ENCODE measurements around the gene APOL3. TPM values are rescaled to one million over a fixed set of nuclear protein-coding genes. Genes with fewer than 3 reads are reported as not detected.
A peak's percentile ranks its signal among the peaks of the same experiment; 100 is the strongest.
"Not testable (repeated sequence)": the region's sequence is repeated elsewhere in the genome, so short reads cannot be mapped to it uniquely, and the experiment has no call there.

APOL3 gene
- total RNA-seq, 2 experiments from 2014 or later, result 139 to 150 TPM

GRCh38 chr22:36166086-36166485, 5.5 kb upstream of the APOL3 start:
- H3K27me3 Mint-ChIP-seq, result peaks cover 2% of the 10 kb centered on the region
- H3K4me1 Mint-ChIP-seq, result peaks cover 64% of the 10 kb centered on the region

GRCh38 chr22:36165141-36165540, 4.6 kb upstream of the APOL3 start:
- ChIA-PET CTCF (interaction anchor here (0.7 to 1.5 kb wide), 2 partner anchors 13 to 170 kb away, joined by 3 to 4 read pairs; no protein-coding TSS in a partner anchor), POLR2A (no interaction called here)
- Mint-ChIP-seq H3K36me3 (ENCODE audit: low read depth) (peaks cover 13% of the 10 kb centered on the region), H3K4me3 (no peak overlapping the region), H3K27me3 (peaks cover 2% of the 10 kb centered on the region), H3K9me3 (peaks cover 9% of the 10 kb centered on the region), H3K4me1 (peaks cover 71% of the 10 kb centered on the region), H3K27ac (no peak overlapping the region)
- DNase-seq, result no peak

More at GRCh38 chr22:36166086-36166485, 5.5 kb upstream of the APOL3 start:
- no peak overlapping the region for H3K4me3 Mint-ChIP-seq
- peak overlapping the region; percentile 20 for H3K27ac Mint-ChIP-seq
- ChIA-PET CTCF (interaction anchor here (1.5 kb wide), 1 partner anchor 12 kb away, joined by 4 read pairs; no protein-coding TSS in a partner anchor), POLR2A (no interaction called here)
- DNase-seq, result no peak
- H3K9me3 Mint-ChIP-seq, result peaks cover 9% of the 10 kb centered on the region
- H3K36me3 Mint-ChIP-seq (ENCODE audit: low read depth), result peaks cover 6% of the 10 kb centered on the region

GRCh38 chr22:36164621-36165020, 4.1 kb upstream of the APOL3 start:
- DNase-seq, result no peak
- H3K36me3 Mint-ChIP-seq (ENCODE audit: low read depth), result peaks cover 17% of the 10 kb centered on the region
- peaks cover 73% of the 10 kb centered on the region for H3K4me1 Mint-ChIP-seq
- no peak overlapping the region for H3K4me3 Mint-ChIP-seq
- H3K27ac Mint-ChIP-seq, result no peak overlapping the region
- peaks cover 9% of the 10 kb centered on the region for H3K9me3 Mint-ChIP-seq
- ChIA-PET POLR2A (no interaction called here), CTCF (interaction anchor here (0.9 kb wide), 1 partner anchor 75 kb away, joined by 3 read pairs; the partner anchor contains the start of gene APOL2)
- peaks cover 2% of the 10 kb centered on the region for H3K27me3 Mint-ChIP-seq

GRCh38 chr22:36163497-36163896, 2.9 kb upstream of the APOL3 start:
- H3K4me3 Mint-ChIP-seq, result no peak overlapping the region
- ChIA-PET POLR2A (no interaction called here), CTCF (interaction anchor here (0.6 to 1.6 kb wide), 6 partner anchors 12 to 259 kb away, joined by 3 to 5 read pairs (median 3); no protein-coding TSS in a partner anchor)
- H3K36me3 Mint-ChIP-seq (ENCODE audit: low read depth), result peaks cover 25% of the 10 kb centered on the region
- H3K4me1 Mint-ChIP-seq, result peaks cover 83% of the 10 kb centered on the region
- peak overlapping the region; percentile 61 for H3K27ac Mint-ChIP-seq
- peaks cover 2% of the 10 kb centered on the region for H3K27me3 Mint-ChIP-seq
- DNase-seq, result no peak
- H3K9me3 Mint-ChIP-seq, result peaks cover 5% of the 10 kb centered on the region

- Mint-ChIP-seq H3K36me3 (ENCODE audit: low read depth) (peaks cover 29% of the 10 kb centered on the region), H3K27ac (peak overlapping the region; percentile 91), H3K4me3 (no peak overlapping the region), H3K4me1 (peaks cover 88% of the 10 kb centered on the region), H3K9me3 (peaks cover 2% of the 10 kb centered on the region), H3K27me3 (no peaks in the 10 kb centered on the region)
- POLR2A ChIA-PET, result no interaction called here
- DNase-seq, result peak; percentile 33
- CTCF ChIA-PET, result interaction anchor here (0.6 to 2.2 kb wide), 5 partner anchors 14 to 97 kb away, joined by 3 to 7 read pairs (median 3); no protein-coding TSS in a partner anchor
Measured at GRCh38 chr22:36162127-36163034, 1.8 kb upstream of the APOL3 start.

GRCh38 chr22:36161793-36162126, 1.2 kb upstream of the APOL3 start:
- H3K27ac Mint-ChIP-seq, result peak overlapping the region; percentile 91
- H3K27me3 Mint-ChIP-seq, POLR2A ChIA-PET, DNase-seq, H3K9me3 Mint-ChIP-seq: not testable (repeated sequence)
- H3K4me1 Mint-ChIP-seq, result peaks cover 88% of the 10 kb centered on the region
- H3K36me3 Mint-ChIP-seq (ENCODE audit: low read depth), result peaks cover 36% of the 10 kb centered on the region
- CTCF ChIA-PET, result interaction anchor here (2.2 to 3.1 kb wide), 2 partner anchors 10 to 15 kb away, joined by 7 read pairs; no protein-coding TSS in a partner anchor
- peak overlapping the region; percentile 85 for H3K4me3 Mint-ChIP-seq

GRCh38 chr22:36156515-36157419, 3.8 kb downstream of the APOL3 start:
- Mint-ChIP-seq H3K36me3 (ENCODE audit: low read depth) (peaks cover 82% of the 10 kb centered on the region), H3K27ac (peak overlapping the region; percentile 94), H3K27me3 (no peaks in the 10 kb centered on the region), H3K4me1 (peaks cover 82% of the 10 kb centered on the region), H3K9me3 (peaks cover 8% of the 10 kb centered on the region), H3K4me3 (peak overlapping the region; percentile 90)
- peak; percentile 58 for DNase-seq
- CTCF ChIA-PET, result interaction anchor here (0.6 to 2.1 kb wide), 2 partner anchors 91 to 1865 kb away, joined by 4 to 8 read pairs; no protein-coding TSS in a partner anchor
- POLR2A ChIA-PET, result no interaction called here

GRCh38 chr22:36156119-36156514, 4.4 kb downstream of the APOL3 start:
- no peak for DNase-seq
- H3K4me3 Mint-ChIP-seq, result peak overlapping the region; percentile 90
- no peaks in the 10 kb centered on the region for H3K27me3 Mint-ChIP-seq
- peaks cover 89% of the 10 kb centered on the region for H3K36me3 Mint-ChIP-seq (ENCODE audit: low read depth)
- H3K27ac Mint-ChIP-seq, result peak overlapping the region; percentile 94
- POLR2A ChIA-PET, result no interaction called here
- peaks cover 79% of the 10 kb centered on the region for H3K4me1 Mint-ChIP-seq
- CTCF ChIA-PET, result interaction anchor here (0.6 to 1.0 kb wide), 3 partner anchors 22 to 1864 kb away, joined by 4 read pairs; no protein-coding TSS in a partner anchor
- peaks cover 8% of the 10 kb centered on the region for H3K9me3 Mint-ChIP-seq

- Mint-ChIP-seq H3K27ac (peak overlapping the region; percentile 94), H3K4me1 (peaks cover 79% of the 10 kb centered on the region), H3K4me3 (peak overlapping the region; percentile 90), H3K9me3 (peaks cover 8% of the 10 kb centered on the region), H3K36me3 (ENCODE audit: low read depth) (peaks cover 91% of the 10 kb centered on the region), H3K27me3 (no peaks in the 10 kb centered on the region)
- CTCF ChIA-PET, result interaction anchor here (0.5 to 1.0 kb wide), 4 partner anchors 22 to 392 kb away, joined by 3 to 4 read pairs (median 4); no protein-coding TSS in a partner anchor
- DNase-seq, result no peak
- POLR2A ChIA-PET, result no interaction called here
Measured at GRCh38 chr22:36155702-36156101, 4.9 kb downstream of the APOL3 start.

- ChIA-PET CTCF (no interaction called here), POLR2A (no interaction called here)
- no peak overlapping the region for H3K4me3 Mint-ChIP-seq
- peaks cover 75% of the 10 kb centered on the region for H3K4me1 Mint-ChIP-seq
- peak overlapping the region; percentile 15 for H3K27ac Mint-ChIP-seq
- no peaks in the 10 kb centered on the region for H3K27me3 Mint-ChIP-seq
- DNase-seq, result no peak
- peaks cover 88% of the 10 kb centered on the region for H3K36me3 Mint-ChIP-seq (ENCODE audit: low read depth)
- H3K9me3 Mint-ChIP-seq, result peaks cover 8% of the 10 kb centered on the region
Measured at GRCh38 chr22:36154423-36154945, 6.1 kb downstream of the APOL3 start.

- H3K27ac Mint-ChIP-seq, result no peak overlapping the region
Measured at GRCh38 chr22:36153501-36154422, 6.8 kb downstream of the APOL3 start.

More at GRCh38 chr22:36153501-36154422, 6.8 kb downstream of the APOL3 start:
- peaks cover 86% of the 10 kb centered on the region for H3K36me3 Mint-ChIP-seq (ENCODE audit: low read depth)
- DNase-seq, result no peak
- H3K4me3 Mint-ChIP-seq, result no peak overlapping the region
- peaks cover 8% of the 10 kb centered on the region for H3K9me3 Mint-ChIP-seq
- no peaks in the 10 kb centered on the region for H3K27me3 Mint-ChIP-seq
- ChIA-PET POLR2A (no interaction called here), CTCF (no interaction called here)
- peaks cover 70% of the 10 kb centered on the region for H3K4me1 Mint-ChIP-seq

Measured in activated CD4-positive, alpha-beta T cell treated with anti-CD3 and anti-CD28 coated beads, Interleukin-2, amount 10 ng/mL, durations not matched to agents 7 days and 5 days (primary cell).